ENCODE measurements around the gene PCBP3. TPM values are rescaled to one million over a fixed set of nuclear protein-coding genes. Genes with fewer than 3 reads are reported as not detected.

PCBP3 gene
- polyA plus RNA-seq, 1 experiment, result 1.6 TPM

- Histone ChIP-seq H3K27me3 (ENCODE audit: control insufficient read depth, insufficient read depth, low read length) (no peaks in the 10 kb centered on the region), H3K9me3 (ENCODE audit: control insufficient read depth, insufficient read depth, low read length) (peaks cover 36% of the 10 kb centered on the region), H3K27ac (ENCODE audit: low read depth, low read length) (no peak overlapping the region), H3K4me3 (ENCODE audit: low read depth, low read length) (no peak overlapping the region)
- no peak for TF ChIP-seq CTCF (IDR thresholded peaks at IDR 0.05; ENCODE audit: low read depth, low read length)
- POLR2A ChIA-PET, result no interaction called here
- CTCF ChIA-PET, result no interaction called here
- no peak for DNase-seq (ENCODE audit: low read depth, low spot score)
These were observed 228.2 kb downstream of the PCBP3 start for GRCh38 chr21:45871616-45872236.

GRCh38 chr21:45872471-45872870 lies 228.9 kb downstream of the PCBP3 start:
- no peak overlapping the region for H3K27ac ChIP-seq (ENCODE audit: low read depth, low read length)
- ChIA-PET CTCF (no interaction called here), POLR2A (no interaction called here)
- no peak overlapping the region for H3K4me3 ChIP-seq (ENCODE audit: low read depth, low read length)
- no peaks in the 10 kb centered on the region for H3K27me3 ChIP-seq (ENCODE audit: control insufficient read depth, insufficient read depth, low read length)
- TF ChIP-seq CTCF (IDR thresholded peaks at IDR 0.05; ENCODE audit: low read depth, low read length), result no peak
- DNase-seq (ENCODE audit: low read depth, low spot score), result no peak
- H3K9me3 ChIP-seq (ENCODE audit: control insufficient read depth, insufficient read depth, low read length), result peaks cover 30% of the 10 kb centered on the region

GRCh38 chr21:45872902-45873301 lies 229.4 kb downstream of the PCBP3 start:
- TF ChIP-seq CTCF (IDR thresholded peaks at IDR 0.05; ENCODE audit: low read depth, low read length), result no peak
- ChIA-PET CTCF (no interaction called here), POLR2A (no interaction called here)
- H3K27ac ChIP-seq (ENCODE audit: low read depth, low read length), result no peak overlapping the region
- no peak for DNase-seq (ENCODE audit: low read depth, low spot score)
- H3K27me3 ChIP-seq (ENCODE audit: control insufficient read depth, insufficient read depth, low read length), result no peaks in the 10 kb centered on the region
- no peak overlapping the region for H3K4me3 ChIP-seq (ENCODE audit: low read depth, low read length)
- peaks cover 26% of the 10 kb centered on the region for H3K9me3 ChIP-seq (ENCODE audit: control insufficient read depth, insufficient read depth, low read length)

- CTCF ChIA-PET, result no interaction called here
- no peak for TF ChIP-seq CTCF (IDR thresholded peaks at IDR 0.05; ENCODE audit: low read depth, low read length)
- POLR2A ChIA-PET, result no interaction called here
These were observed 229.9 kb downstream of the PCBP3 start for GRCh38 chr21:45873418-45873817.

GRCh38 chr21:45873866-45874265 lies 230.3 kb downstream of the PCBP3 start:
- no peaks in the 10 kb centered on the region for H3K27me3 ChIP-seq (ENCODE audit: control insufficient read depth, insufficient read depth, low read length)
- POLR2A ChIA-PET, result no interaction called here
- CTCF ChIA-PET, result no interaction called here
- peaks cover 17% of the 10 kb centered on the region; the same call in 1 of the 2 replicates for H3K9me3 ChIP-seq (ENCODE audit: control insufficient read depth, insufficient read depth, low read length)
- TF ChIP-seq CTCF (IDR thresholded peaks at IDR 0.05; ENCODE audit: low read depth, low read length), result no peak
- no peak overlapping the region for H3K27ac ChIP-seq (ENCODE audit: low read depth, low read length)
- H3K4me3 ChIP-seq (ENCODE audit: low read depth, low read length), result no peak overlapping the region
- no peak for DNase-seq (ENCODE audit: low read depth, low spot score)

More at GRCh38 chr21:45873418-45873817, 229.9 kb downstream of the PCBP3 start:
- H3K9me3 ChIP-seq (ENCODE audit: control insufficient read depth, insufficient read depth, low read length), result peaks cover 21% of the 10 kb centered on the region; the same call in 1 of the 2 replicates
- no peak overlapping the region for H3K4me3 ChIP-seq (ENCODE audit: low read depth, low read length)
- no peak for DNase-seq (ENCODE audit: low read depth, low spot score)
- no peak overlapping the region for H3K27ac ChIP-seq (ENCODE audit: low read depth, low read length)
- no peaks in the 10 kb centered on the region for H3K27me3 ChIP-seq (ENCODE audit: control insufficient read depth, insufficient read depth, low read length)
